ENCODE data around the gene U2SURP.

U2SURP gene

DNA sequence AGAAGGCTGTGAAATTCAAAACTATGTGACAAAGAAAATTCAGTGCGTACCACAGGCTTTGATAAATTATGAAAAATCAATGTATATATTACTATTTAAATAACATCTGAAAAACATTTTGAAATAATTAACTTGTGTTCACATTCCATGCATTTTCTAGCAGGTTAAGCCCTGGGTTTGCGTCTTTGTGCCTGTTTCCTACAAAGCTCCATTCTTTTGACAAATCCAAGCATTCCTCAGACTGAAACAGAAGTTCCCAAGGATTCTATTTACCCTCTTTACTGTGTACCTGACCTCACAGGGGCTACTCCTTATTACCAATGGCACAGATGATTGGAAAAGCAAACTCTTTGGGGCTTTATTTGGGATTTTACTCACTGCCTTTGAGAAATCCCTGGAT lies 39.8 kb upstream of the U2SURP start:
- H3K4me3 ChIP-seq (replicated peaks; ENCODE audit: insufficient read depth, low read length), result no peak overlapping the region
- H3K27ac ChIP-seq (replicated peaks), result no peak overlapping the region
- H3K27me3 ChIP-seq (ENCODE audit: insufficient read depth, poor library complexity, severe bottlenecking), result peaks cover 64% of the 10 kb centered on the region
- no peak for DNase-seq (ENCODE audit: low read depth in 1 of 2, low spot score in 1 of 2)
- no peak for TF ChIP-seq CTCF (IDR thresholded peaks at IDR 0.05; ENCODE audit: insufficient read depth, low read length)
- TF ChIP-seq REST (IDR thresholded peaks at IDR 0.05; ENCODE audit: insufficient replicate concordance, low read depth), result no peak
- no peak for TF ChIP-seq POLR2AphosphoS5 (IDR thresholded peaks at IDR 0.05; ENCODE audit: low read depth)
- TF ChIP-seq GABPA (IDR thresholded peaks at IDR 0.05; ENCODE audit: low read depth), result no peak
- TF ChIP-seq SPI1 (IDR thresholded peaks at IDR 0.05; ENCODE audit: borderline replicate concordance, low read depth), result no peak

DNA sequence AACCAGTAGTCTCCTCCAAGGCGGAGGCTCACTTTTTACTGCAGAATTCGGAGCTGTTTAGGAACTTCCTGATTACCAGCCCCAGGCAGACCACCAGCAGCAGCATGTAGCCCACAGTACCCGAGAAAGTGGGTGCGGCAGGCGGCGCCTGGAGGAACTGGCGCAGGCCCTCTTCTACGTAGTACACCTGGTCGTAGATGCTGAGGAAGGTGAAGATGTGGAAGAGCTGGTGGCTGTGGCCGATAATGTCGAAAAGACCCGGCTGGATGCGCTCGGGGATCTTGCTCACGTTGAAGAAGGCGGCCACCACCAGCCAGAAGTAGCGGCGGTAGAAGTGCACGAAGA lies 39.2 kb upstream of the U2SURP start:
- Histone ChIP-seq H3K4me3 (replicated peaks; ENCODE audit: insufficient read depth, low read length) (no peak overlapping the region), H3K27ac (replicated peaks) (no peak overlapping the region), H3K27me3 (ENCODE audit: insufficient read depth, poor library complexity, severe bottlenecking) (peaks cover 64% of the 10 kb centered on the region)
- TF ChIP-seq SPI1 (IDR thresholded peaks at IDR 0.05; ENCODE audit: borderline replicate concordance, low read depth) (no peak), POLR2AphosphoS5 (IDR thresholded peaks at IDR 0.05; ENCODE audit: low read depth) (no peak), CTCF (IDR thresholded peaks at IDR 0.05; ENCODE audit: insufficient read depth, low read length) (no peak), REST (IDR thresholded peaks at IDR 0.05; ENCODE audit: insufficient replicate concordance, low read depth) (no peak), GABPA (IDR thresholded peaks at IDR 0.05; ENCODE audit: low read depth) (no peak)
- no peak for DNase-seq (ENCODE audit: low read depth in 1 of 2, low spot score in 1 of 2)

DNA sequence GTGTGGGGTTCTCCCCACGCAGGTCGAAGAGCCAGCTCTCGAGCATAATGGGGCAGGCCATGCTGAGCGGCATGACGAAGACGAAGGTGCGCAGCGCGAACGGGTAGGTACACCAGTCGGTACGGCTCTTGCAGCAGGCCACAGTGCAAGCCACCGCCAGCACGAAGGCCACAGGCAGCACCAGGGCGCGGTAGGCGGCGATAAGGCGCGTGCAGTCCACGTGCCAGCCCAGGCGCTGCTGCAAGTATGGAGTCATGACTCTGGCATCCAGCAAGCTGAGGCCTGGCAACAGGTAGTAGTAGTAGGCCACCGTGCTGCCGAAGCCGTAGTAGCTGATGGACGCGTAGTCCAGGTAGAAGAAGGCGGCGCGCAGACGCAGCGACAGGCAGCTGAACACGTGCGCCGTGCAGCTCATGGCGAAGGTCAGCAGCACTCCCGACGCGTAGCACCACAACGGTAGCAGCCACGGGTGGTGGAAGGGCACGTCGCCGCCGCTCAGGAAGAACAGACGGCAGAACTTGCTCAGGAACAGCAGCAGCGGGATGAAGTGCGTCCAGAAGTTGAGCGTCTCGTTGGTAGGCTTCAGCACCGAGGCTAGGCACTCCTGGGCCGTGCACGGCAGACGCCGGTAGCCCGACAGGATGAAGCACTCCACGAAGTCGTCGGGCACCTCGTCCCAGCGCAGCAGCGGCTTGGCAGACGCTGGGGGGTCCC lies 38.7 kb upstream of the U2SURP start:
- Histone ChIP-seq H3K4me3 (replicated peaks; ENCODE audit: insufficient read depth, low read length) (peak overlapping the region; percentile 65), H3K27ac (replicated peaks) (no peak overlapping the region), H3K27me3 (ENCODE audit: insufficient read depth, poor library complexity, severe bottlenecking) (peaks cover 62% of the 10 kb centered on the region)
- DNase-seq (ENCODE audit: low read depth in 1 of 2, low spot score in 1 of 2), result no peak
- TF ChIP-seq POLR2AphosphoS5 (IDR thresholded peaks at IDR 0.05; ENCODE audit: low read depth), result no peak
- TF ChIP-seq REST (IDR thresholded peaks at IDR 0.05; ENCODE audit: insufficient replicate concordance, low read depth), result no peak
- no peak for TF ChIP-seq GABPA (IDR thresholded peaks at IDR 0.05; ENCODE audit: low read depth)
- no peak for TF ChIP-seq CTCF (IDR thresholded peaks at IDR 0.05; ENCODE audit: insufficient read depth, low read length)
- TF ChIP-seq SPI1 (IDR thresholded peaks at IDR 0.05; ENCODE audit: borderline replicate concordance, low read depth), result no peak
